Dendritic cell treated with granulocyte-macrophage colony-stimulating factor and Interleukin-4, amounts not matched to agents 40 ng/mL and 50 ng/mL, for 4 days (primary cell): Measurements from ENCODE around the gene MTG2.

Experiments
- H3K27ac Mint-ChIP-seq: one replicate; pipeline ENCODE4 v1.8.0; 2022; ENCODE audit warnings: mild to moderate bottlenecking, mixed read lengths
- H3K27me3 Mint-ChIP-seq: one replicate; pipeline ENCODE4 v1.8.0; 2022; ENCODE audit warnings: mild to moderate bottlenecking, mixed read lengths
- H3K36me3 Mint-ChIP-seq: one replicate; pipeline ENCODE4 v1.8.0; 2022; ENCODE audit warnings: low read depth, mixed read lengths
- H3K4me1 Mint-ChIP-seq: one replicate; pipeline ENCODE4 v1.8.0; 2022; ENCODE audit warnings: low read depth, mixed read lengths
- H3K4me3 Mint-ChIP-seq: one replicate; pipeline ENCODE4 v1.8.0; 2022; ENCODE audit warnings: mild to moderate bottlenecking, moderate library complexity, mixed read lengths
- H3K9me3 Mint-ChIP-seq: one replicate; pipeline ENCODE4 v1.8.0; 2022; ENCODE audit warnings: mixed read lengths
- intact Hi-C: fragments of 100-400 bp; cut with micrococcal nuclease; formaldehyde crosslinking; loops from one replicate; pipeline ENCODE4 v1.15.0; 2022

MTG2 gene

DNA sequence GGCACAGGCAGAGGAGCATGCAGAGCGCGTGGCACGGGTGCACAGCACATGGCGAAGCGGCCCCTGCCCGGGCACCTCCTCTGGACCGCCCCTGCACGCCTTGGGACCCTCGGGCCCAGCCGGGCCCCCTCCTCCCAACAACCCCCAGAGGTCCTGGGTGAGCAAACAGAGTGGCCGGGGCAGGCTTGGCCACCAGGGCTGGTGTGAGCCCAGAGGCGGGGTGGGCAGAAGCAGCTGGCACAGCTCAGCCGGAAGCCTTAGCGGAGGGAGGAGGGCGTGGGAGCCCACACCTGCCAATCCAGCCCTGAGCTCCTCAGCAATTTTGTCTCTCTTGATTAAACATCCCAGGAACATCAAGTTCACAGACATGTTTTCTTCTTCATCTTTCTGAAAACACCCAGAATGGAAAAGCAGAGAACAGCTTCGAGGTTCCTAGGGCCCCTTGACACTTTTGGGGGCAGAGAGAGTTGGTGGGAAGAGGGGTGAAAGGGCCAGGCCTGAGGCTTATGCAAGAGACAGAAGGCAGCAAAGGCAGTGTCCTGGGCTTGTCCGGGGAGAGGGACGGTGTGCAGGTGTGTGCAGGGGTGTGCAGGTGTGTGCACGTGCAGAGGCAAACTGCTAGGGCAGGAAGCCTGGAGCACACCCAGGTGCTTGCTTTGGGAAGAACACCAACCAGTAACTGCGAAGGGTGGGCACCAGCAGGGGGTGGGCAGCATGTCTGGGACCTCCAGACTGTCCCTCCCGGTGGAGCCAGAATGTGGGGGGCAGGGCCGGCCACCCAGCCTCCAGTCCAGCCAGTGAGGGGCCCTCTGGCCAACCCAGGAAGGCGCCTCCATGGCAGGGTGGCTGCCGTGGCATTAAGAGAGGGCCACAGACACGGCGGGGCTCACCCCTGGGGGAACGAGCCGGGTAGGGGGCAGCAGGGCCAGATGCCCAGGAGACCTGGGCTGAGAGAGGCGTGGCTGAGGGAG lies 32.5 kb downstream of the MTG2 start:
- no peaks in the 10 kb centered on the region for H3K9me3 Mint-ChIP-seq
- no peak overlapping the region for H3K27ac Mint-ChIP-seq
- H3K27me3 Mint-ChIP-seq: peaks cover 53% of the 10 kb centered on the region
- intact Hi-C loops: no loop called here
- H3K36me3 Mint-ChIP-seq: no peaks in the 10 kb centered on the region
- peaks cover 9% of the 10 kb centered on the region for H3K4me1 Mint-ChIP-seq
- H3K4me3 Mint-ChIP-seq: no peak overlapping the region

DNA sequence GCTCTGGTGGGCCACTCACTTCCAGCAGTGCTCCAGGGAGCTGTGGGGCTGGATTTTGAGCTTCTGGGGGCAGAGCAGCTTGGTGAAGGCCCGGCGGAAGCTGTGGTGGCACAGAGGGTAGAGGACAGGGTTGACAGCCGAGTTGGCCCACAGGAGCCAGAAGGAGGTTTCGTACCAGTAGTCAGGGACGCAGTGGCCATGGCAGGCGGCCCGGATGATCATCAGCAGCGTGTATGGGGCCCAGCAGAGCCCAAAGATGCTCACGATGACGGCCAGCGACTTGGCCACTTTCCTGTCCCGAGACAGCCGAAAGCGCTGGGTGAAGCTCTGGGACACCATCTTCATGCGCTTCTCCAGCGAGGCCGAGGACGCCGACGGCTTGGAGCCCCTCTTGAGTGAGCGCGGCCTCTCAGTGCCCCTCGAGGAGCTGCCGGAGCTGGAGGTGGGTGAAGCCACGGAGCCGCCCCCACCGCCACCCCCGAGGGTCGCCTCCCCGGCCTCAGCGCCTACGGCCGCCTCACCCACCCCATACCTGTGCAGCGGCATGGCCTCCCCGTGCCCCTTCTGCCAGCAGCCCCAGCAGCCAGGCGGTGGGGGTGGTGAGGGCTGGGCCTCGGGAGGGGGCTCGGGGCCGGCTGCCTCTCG lies 33.3 kb downstream of the MTG2 start:
- Mint-ChIP-seq H3K36me3 (no peaks in the 10 kb centered on the region), H3K4me3 (no peak overlapping the region), H3K27ac (no peak overlapping the region), H3K4me1 (peaks cover 9% of the 10 kb centered on the region), H3K27me3 (peaks cover 58% of the 10 kb centered on the region), H3K9me3 (no peaks in the 10 kb centered on the region)
- intact Hi-C loops: no loop called here

DNA sequence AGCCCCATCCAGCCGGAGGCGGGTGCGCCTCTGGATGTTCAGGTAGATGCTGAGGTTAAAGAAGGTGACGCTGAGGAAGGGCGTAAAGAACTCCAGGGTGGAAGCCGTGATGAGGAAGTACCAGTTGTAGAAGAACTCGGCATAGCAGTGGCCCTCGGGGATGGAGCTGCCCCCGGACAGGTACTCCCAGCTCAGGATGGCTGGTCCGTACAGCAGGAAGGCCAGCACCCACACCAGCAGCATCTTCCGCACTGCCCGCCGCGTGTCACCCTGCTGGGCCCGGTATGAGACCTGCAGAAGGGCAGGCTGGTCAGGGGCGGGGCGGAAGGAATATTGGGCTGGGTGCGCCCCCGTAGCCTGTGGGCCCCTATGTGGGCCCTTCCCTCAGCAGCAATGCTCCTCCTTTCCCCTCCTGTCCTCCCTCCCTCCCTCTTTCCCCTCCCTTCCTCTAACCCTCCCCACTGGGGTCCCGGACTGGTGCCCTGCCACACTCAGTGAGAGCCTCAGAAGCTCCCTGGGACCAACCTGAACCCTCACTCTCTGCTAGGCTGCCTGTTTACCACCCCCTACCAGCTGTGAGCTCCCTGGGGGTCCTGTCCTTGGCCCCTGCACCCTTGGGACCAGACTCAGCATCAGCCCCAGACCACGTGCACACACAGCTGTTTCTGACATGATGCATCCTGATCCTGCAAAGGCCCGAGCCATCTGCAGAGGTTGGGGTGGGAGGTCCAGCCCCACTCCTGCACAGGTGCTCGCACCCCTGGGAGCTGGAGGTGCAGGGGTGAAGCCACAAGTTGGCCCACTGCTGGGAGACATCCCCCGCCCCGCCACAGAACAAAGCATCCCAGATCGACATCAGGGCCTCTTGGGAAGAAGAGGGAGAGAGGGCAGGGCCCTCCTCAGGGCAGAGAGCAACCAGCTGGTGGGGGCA lies 34.1 kb downstream of the MTG2 start:
- intact Hi-C loops: no loop called here
- H3K27me3 Mint-ChIP-seq: peaks cover 64% of the 10 kb centered on the region
- H3K4me1 Mint-ChIP-seq: peaks cover 9% of the 10 kb centered on the region
- no peaks in the 10 kb centered on the region for H3K36me3 Mint-ChIP-seq
- H3K9me3 Mint-ChIP-seq: no peaks in the 10 kb centered on the region
- no peak overlapping the region for H3K4me3 Mint-ChIP-seq
- no peak overlapping the region for H3K27ac Mint-ChIP-seq

DNA sequence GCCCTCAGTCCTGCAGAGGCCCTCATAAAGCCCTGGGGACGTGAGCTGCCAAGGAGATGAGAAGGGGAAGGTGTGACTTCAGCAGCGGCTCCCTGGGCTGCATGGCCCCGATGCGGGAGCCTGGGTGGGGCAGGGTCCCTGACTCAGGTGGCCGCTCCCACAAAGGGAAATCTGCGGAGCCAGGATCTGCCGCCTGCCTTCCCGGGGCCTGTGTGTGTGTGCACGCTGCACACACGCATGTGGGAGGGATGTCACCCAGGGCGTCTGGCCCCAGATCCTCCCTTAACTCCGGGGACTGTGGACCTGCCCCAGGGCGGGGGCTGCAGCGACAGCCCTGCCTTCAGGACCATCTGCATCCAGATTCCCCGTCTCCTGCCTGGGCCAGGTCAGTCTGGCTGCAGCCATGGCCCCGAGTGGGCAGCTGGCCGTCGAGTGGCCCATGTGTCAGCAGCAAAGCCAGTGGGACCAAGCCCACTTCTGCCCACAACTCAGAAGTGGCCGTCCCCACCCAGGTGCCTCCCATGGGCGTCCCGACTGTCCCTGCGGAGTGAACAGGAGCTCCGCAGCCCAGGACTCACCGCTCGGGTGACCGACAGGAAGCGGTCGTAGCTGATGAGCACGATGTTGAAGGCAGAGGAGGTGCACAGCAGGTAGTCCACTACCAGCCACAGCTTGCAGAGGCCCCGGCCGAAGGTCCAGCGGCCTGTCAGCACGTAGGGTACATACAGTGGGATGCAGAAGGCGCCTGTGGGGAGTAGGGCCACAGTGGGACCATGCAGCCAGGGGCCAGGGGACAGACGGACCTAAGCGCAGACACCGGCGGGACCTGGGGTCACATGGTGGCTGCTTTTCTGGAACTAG lies 35.3 kb downstream of the MTG2 start:
- Mint-ChIP-seq H3K27ac (no peak overlapping the region), H3K4me3 (no peak overlapping the region), H3K27me3 (peaks cover 69% of the 10 kb centered on the region), H3K9me3 (no peaks in the 10 kb centered on the region), H3K36me3 (no peaks in the 10 kb centered on the region), H3K4me1 (peaks cover 9% of the 10 kb centered on the region)
- intact Hi-C loops: no loop called here

DNA sequence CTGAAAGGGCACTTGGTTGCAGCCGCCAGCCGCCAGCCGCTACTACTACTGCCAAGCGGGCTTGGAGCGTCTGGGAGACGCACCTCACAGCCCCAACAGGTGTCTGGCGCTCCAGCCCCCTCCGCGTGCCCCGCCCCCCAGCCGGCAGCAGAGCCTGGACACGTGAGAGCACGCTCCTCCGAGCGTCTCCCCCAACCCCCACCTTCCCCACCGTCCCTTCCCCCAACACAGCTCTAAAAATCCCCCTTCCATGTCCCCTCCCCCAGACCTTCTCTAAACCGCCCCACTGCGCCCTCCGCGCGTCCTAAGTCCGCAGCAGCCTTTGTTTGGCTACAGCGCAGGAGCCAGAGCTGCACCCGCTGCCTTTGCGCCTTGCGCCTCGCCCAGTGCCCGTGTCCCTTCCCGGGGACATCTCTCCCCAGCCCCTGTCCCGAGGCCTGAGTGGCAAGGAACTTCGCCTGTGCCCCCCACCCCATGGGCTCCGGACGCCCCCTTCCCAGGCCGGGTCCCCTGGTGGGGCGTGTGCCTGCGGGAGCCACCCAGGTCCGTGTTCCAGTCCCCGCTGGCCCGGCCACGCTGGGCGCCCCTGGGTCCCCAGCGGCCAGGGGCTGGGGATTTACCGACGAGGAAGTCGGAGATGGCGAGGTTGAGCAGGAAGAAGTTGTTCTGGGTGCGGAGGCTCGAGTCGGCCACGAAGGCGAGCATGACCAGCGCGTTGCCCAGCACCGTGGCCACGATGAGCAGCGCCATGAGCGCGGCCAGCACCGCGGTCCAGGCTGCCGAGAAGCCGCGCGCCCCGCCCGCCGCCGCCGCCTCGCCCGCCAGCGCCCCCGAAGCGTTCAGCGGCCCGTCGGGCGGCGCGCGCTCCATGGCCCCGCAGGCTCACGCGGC lies 36.5 kb downstream of the MTG2 start:
- H3K4me3 Mint-ChIP-seq: peak overlapping the region; percentile 23

DNA sequence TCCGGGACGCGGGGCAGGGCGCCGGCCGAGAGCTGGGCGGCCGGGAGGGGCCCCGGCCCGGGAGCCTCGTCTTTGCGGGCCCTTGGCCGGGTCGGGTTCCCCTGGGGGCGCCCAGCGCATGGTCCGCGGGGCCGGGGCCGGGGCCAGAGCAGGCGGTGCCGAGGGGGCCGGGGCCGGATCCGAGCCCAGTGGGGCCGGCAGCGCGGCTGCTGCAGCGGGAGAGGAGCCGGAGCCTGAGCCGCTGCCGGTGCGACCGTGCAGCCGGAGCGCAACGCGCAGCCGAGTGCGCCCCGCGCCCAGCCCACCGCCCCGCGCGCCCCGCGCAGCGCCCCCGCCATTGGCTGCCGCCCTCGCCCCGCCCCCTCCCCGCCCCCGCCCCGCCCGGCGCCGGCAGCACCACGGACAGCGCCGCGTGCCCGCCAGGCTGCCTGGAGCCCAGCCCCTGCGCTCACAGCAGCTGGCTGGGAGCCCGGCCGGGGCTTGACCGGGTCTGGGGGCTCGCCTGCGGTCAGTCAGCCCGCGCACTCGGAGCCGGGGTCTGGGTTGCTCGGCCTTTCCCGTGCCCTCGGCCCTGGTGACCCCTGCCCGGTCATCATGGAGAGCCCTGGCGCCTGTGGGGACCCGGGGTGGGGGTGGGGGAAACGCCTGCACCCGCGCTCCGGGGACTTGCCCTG lies 37.3 kb downstream of the MTG2 start, which contains the start of gene HRH3:
HRH3 (minus strand) TSS at position 287 of the 674 bp plus-strand sequence. CDS start 308 bp downstream, outside the sequence.
- no peaks in the 10 kb centered on the region for H3K36me3 Mint-ChIP-seq
- no peak within 1 kb of the TSS for H3K27ac Mint-ChIP-seq
- H3K27me3 Mint-ChIP-seq: peaks cover 73% of the 10 kb centered on the region

More for the DNA sequence above, 36.5 kb downstream of the MTG2 start:
- intact Hi-C loops: no loop called here
- H3K9me3 Mint-ChIP-seq: no peaks in the 10 kb centered on the region
- peaks cover 71% of the 10 kb centered on the region for H3K27me3 Mint-ChIP-seq
- no peak overlapping the region for H3K27ac Mint-ChIP-seq
- peaks cover 9% of the 10 kb centered on the region for H3K4me1 Mint-ChIP-seq
- no peaks in the 10 kb centered on the region for H3K36me3 Mint-ChIP-seq

DNA sequence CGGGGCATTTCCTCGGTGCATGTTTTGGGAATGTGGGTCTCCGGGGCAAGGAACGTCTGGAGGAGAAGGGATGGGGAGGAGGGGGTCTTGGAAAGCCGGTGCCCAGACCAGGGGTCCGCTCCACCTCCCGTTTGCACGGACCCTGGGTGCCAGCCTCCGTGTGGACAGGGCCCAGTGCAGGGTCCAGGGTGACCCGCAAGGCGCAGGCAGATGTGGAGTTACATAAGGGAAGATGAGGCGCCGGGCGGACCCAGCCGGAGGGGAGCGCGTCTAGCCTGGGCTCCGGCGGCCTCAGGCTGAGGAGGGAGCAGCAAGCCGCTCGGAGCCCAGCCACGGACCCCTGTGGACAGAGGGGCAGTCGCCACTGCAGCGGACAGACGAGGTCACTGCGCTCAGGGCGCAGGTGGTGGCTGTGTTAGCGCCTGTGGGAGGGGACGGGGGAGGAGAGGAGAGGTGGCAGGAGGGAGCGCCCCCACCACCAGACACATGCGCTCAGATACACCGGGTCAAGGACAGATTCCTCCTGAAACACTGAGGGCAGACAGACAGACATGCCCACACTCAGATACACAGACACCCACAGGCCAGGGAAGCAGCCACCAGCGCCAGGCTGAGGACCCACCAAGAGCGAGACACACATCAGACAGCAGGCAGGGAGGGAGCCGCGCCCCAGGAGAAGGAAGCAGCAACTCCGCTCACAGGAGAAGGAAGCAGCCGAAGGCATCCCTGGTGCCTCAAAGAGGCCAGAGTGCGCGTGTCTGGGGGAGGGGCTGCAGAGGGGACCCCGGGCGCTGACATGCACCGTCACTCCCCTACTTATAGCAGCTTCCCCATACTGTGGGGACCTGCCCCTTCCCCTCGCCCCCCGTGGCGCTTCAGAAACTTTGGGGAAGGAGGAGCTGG lies 38.1 kb downstream of the MTG2 start:
- peaks cover 69% of the 10 kb centered on the region for H3K27me3 Mint-ChIP-seq
- no peak overlapping the region for H3K4me3 Mint-ChIP-seq
- intact Hi-C loops: no loop called here
- no peak overlapping the region for H3K27ac Mint-ChIP-seq
- no peaks in the 10 kb centered on the region for H3K9me3 Mint-ChIP-seq
- no peaks in the 10 kb centered on the region for H3K36me3 Mint-ChIP-seq
- H3K4me1 Mint-ChIP-seq: peaks cover 9% of the 10 kb centered on the region

More for the DNA sequence above, 37.3 kb downstream of the MTG2 start, which contains the start of gene HRH3:
- no peaks in the 10 kb centered on the region for H3K9me3 Mint-ChIP-seq
- H3K4me3 Mint-ChIP-seq: peak within 1 kb of the TSS; percentile 23
- intact Hi-C loops: no loop called here
- peaks cover 9% of the 10 kb centered on the region for H3K4me1 Mint-ChIP-seq

DNA sequence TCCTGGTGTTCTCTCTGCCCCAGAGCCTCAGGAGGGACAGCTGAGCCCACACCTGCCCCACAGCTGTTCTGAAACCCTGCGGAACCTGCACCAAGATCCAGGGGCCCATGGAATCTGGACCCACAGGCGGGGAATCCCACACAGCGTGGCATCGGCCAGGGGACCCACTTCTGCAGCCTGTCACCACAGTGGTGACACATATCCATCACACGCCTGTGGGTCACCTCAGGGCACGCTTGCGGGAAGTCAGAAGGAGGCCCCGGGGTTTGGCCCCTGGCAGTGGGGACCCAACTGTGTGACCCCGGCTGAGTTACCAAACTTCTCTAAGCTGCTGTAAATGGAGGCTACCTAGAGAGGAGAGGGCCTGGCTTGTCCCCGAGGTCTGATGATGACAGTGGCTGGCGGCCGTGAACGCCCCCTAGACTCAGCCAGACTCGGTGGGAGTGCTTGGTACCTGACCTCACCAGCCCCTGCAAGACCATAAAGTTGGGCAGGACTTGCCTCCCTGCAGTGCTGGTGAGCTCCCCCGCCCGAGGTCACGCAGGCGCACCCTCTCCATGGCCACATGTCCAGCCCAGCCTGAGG lies 39.5 kb downstream of the MTG2 start:
- no peaks in the 10 kb centered on the region for H3K36me3 Mint-ChIP-seq

DNA sequence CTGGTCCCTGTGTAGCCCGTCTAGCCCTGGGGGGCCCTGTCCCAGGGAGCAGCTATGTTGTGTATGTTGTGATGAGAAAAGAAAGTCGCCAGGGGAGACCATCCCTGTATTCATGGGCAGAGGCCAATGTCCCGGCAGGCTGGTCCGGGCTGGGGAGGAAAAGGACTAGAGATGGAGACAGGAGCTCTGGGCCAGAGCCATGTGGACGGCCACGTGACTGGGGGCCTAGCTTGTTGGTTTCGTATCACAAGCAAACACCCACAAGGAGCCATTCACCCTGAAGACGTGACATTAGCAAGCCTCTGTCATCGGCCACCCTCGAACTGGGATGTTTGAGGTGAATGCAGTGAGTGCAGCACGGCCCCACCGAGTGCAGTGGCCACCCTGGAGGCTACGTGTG lies 40.1 kb downstream of the MTG2 start:
- Mint-ChIP-seq H3K36me3 (no peaks in the 10 kb centered on the region), H3K9me3 (no peaks in the 10 kb centered on the region), H3K4me3 (no peak overlapping the region), H3K27ac (no peak overlapping the region), H3K4me1 (peaks cover 9% of the 10 kb centered on the region), H3K27me3 (peaks cover 72% of the 10 kb centered on the region)
- intact Hi-C loops: no loop called here

More for the DNA sequence above, 39.5 kb downstream of the MTG2 start:
- Mint-ChIP-seq H3K27ac (no peak overlapping the region), H3K4me3 (no peak overlapping the region), H3K27me3 (peaks cover 76% of the 10 kb centered on the region), H3K9me3 (no peaks in the 10 kb centered on the region), H3K4me1 (peaks cover 9% of the 10 kb centered on the region)
- intact Hi-C loops: no loop called here

DNA sequence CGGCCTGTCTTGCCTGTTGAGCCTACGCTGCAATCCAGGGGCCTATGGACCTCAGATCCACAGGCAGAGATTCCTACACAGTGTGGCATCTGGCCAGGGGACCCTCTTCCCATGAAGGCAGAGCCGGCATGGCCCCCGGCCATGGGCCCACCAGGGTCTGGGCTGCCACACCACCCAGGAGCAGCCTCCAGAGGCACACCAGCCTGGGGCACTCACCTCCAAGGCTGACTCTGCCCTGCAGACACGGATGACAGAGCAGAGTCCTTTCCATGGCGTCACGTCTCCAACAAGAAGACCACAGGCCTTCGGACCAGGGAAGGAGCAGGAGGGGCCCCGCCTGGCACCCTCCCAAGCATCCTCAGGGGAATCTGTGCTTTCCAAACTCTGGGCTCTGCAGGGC lies 40.7 kb downstream of the MTG2 start:
- H3K4me1 Mint-ChIP-seq: peaks cover 9% of the 10 kb centered on the region
- H3K27me3 Mint-ChIP-seq: peaks cover 69% of the 10 kb centered on the region
- intact Hi-C loops: no loop called here
- H3K9me3 Mint-ChIP-seq: no peaks in the 10 kb centered on the region
- no peaks in the 10 kb centered on the region for H3K36me3 Mint-ChIP-seq
- no peak overlapping the region for H3K4me3 Mint-ChIP-seq
- H3K27ac Mint-ChIP-seq: no peak overlapping the region
